ENCODE measurements around the gene NUP153. TPM values are rescaled to one million over a fixed set of nuclear protein-coding genes. Genes with fewer than 3 reads are reported as not detected.

The NUP153 gene
- total RNA-seq, 1 experiment from 2014 or later: 99.3 TPM

- Mint-ChIP-seq H3K36me3 (ENCODE audit: insufficient read depth in 1 of 3, low read depth in 3 of 3) (peaks cover 6 to 14% (median 13%) of the 10 kb centered on the region in 3 experiments; a peak in 6 of 7 replicates), H3K27ac (no peak overlapping the region), H3K27me3 (ENCODE audit: low read depth) (no peaks in the 10 kb centered on the region; the same call in 1 of the 2 replicates), H3K4me1 (peaks cover 4 to 6% of the 10 kb centered on the region in 2 experiments), H3K9me3 (peaks cover 23 to 29% of the 10 kb centered on the region in 2 experiments), H3K4me3 (no peak overlapping the region)
- no peaks in the 10 kb centered on the region for H3K9me3 ChIP-seq (ENCODE audit: control insufficient read depth, low read depth, low read length)
- H3K79me2 ChIP-seq (ENCODE audit: insufficient read depth, low read length): no peaks in the 10 kb centered on the region
- H3K9ac ChIP-seq (ENCODE audit: extremely low read depth, insufficient read length, low read length): no peak overlapping the region
- H2BK5ac ChIP-seq (ENCODE audit: insufficient read length, low read length): no peak overlapping the region
- no peak overlapping the region for H2BK12ac ChIP-seq (ENCODE audit: insufficient read length, low read depth, low read length)
- no peak overlapping the region for H2BK120ac ChIP-seq (ENCODE audit: low read depth, low read length, poor library complexity, severe bottlenecking)
- no peak overlapping the region for H3K4me2 ChIP-seq (ENCODE audit: insufficient read depth, insufficient read length, low read length)
- no peak overlapping the region for H4K91ac ChIP-seq (ENCODE audit: insufficient read length, low read depth, low read length)
- no peak overlapping the region for H2AFZ ChIP-seq (ENCODE audit: low read length)
- no peak for DNase-seq
- H3K27me3 ChIP-seq (ENCODE audit: insufficient read depth, low read length): no peaks in the 10 kb centered on the region
- H2BK20ac ChIP-seq (ENCODE audit: low read depth, low read length, poor library complexity, severe bottlenecking): no peak overlapping the region
- WGBS (ENCODE audit: extremely low coverage, insufficient read length, low lambda C conversion rate): no CpG with 5 or more reads among the region's 5 CpGs
- H2BK15ac ChIP-seq (ENCODE audit: low read depth, low read length): no peak overlapping the region
- no peak overlapping the region for H3K27ac ChIP-seq (ENCODE audit: insufficient read length, low read depth, low read length)
- H2AK5ac ChIP-seq (ENCODE audit: insufficient read length, low read length): no peak overlapping the region
- no peak overlapping the region for H3K4ac ChIP-seq (ENCODE audit: low read depth, low read length)
- no peaks in the 10 kb centered on the region for H3K79me1 ChIP-seq (ENCODE audit: insufficient read depth, low read depth, low read length, poor library complexity, severe bottlenecking)
- H3K23ac ChIP-seq (ENCODE audit: insufficient read length, low read depth, low read length): no peak overlapping the region
- H3K18ac ChIP-seq (ENCODE audit: insufficient read length, low read depth, low read length): no peak overlapping the region
- H4K20me1 ChIP-seq (ENCODE audit: control insufficient read depth, insufficient read depth, insufficient read length): no peaks in the 10 kb centered on the region
- 0 out of 2 replicates have a peak, but pooled peaks cover 3% of the 10 kb centered on the region for H3K4me1 ChIP-seq (ENCODE audit: insufficient read depth, low read length)
- H3K14ac ChIP-seq (ENCODE audit: insufficient read depth, low read length): no peak overlapping the region
- no peak overlapping the region for H4K8ac ChIP-seq (replicated peaks; ENCODE audit: insufficient read length, low read depth, low read length)
- H3T11ph ChIP-seq (ENCODE audit: low read length): no peak overlapping the region
- H3K56ac ChIP-seq (ENCODE audit: insufficient read length, low read depth, low read length): no peak overlapping the region
- no peaks in the 10 kb centered on the region for H3K23me2 ChIP-seq (ENCODE audit: insufficient read length, low read depth, low read length, poor library complexity, severe bottlenecking)
- H4K5ac ChIP-seq (ENCODE audit: insufficient read length, low read depth, low read length): no peak overlapping the region
- TF ChIP-seq CTCF (conservative IDR thresholded peaks at IDR 0.05): no peak
These were observed 34.0 kb upstream of the NUP153 start for GRCh38 chr6:17740559-17741220.

Data from H9 (cell line).